Immature natural killer cell (primary cell): Measurements from ENCODE around the gene ZDHHC14. TPM values are rescaled to one million over a fixed set of nuclear protein-coding genes. Genes with fewer than 3 reads are reported as not detected.

Experiments
- DNase-seq, 3 donors: peaks; one replicate each; pipeline ENCODE4 v3.0.0; 2022; ENCODE audit warnings: mixed read lengths in 1 of 3
- H3K27ac Mint-ChIP-seq, 6 donors: one replicate each; pipeline ENCODE4 v1.8.0; 2020; ENCODE audit warnings: mixed read lengths in 6 of 6, mild to moderate bottlenecking in 5 of 6, inconsistent platforms in 4 of 6, moderate library complexity in 3 of 6
- H3K27me3 Mint-ChIP-seq, 3 donors: one replicate each; pipeline ENCODE4 v1.8.0; 2020 to 2021; ENCODE audit warnings: low read depth in 3 of 3, mild to moderate bottlenecking in 3 of 3, mixed read lengths in 3 of 3, moderate library complexity in 3 of 3, inconsistent platforms in 1 of 3
- H3K36me3 Mint-ChIP-seq, 3 donors: one replicate each; pipeline ENCODE4 v1.8.0; 2020; ENCODE audit warnings: mixed read lengths in 3 of 3, inconsistent platforms in 2 of 3, mild to moderate bottlenecking in 2 of 3
- H3K4me1 Mint-ChIP-seq, 2 donors: one replicate each; pipeline ENCODE4 v1.8.0; 2020; ENCODE audit warnings: inconsistent platforms in 2 of 2, mild to moderate bottlenecking in 2 of 2, mixed read lengths in 2 of 2, moderate library complexity in 1 of 2
- H3K4me3 Mint-ChIP-seq, 5 donors: one replicate each; pipeline ENCODE4 v1.8.0; 2020; ENCODE audit warnings: mild to moderate bottlenecking in 5 of 5, mixed read lengths in 5 of 5, inconsistent platforms in 3 of 5, moderate library complexity in 3 of 5
- H3K9me3 Mint-ChIP-seq, 6 donors: one replicate each; pipeline ENCODE4 v1.8.0; 2020; ENCODE audit warnings: mild to moderate bottlenecking in 6 of 6, mixed read lengths in 6 of 6, inconsistent platforms in 4 of 6, moderate library complexity in 3 of 6
- polyA plus RNA-seq, 3 donors: library from polyadenylated mRNA; unstranded; fragments of 300-500 nt; fragmentation: Illumina TruSeq; gene quantifications; one replicate each; pipeline ENCODE4 v1.2.3, GENCODE V29; 2021

ZDHHC14 gene
- polyA plus RNA-seq, 3 donors from 2014 or later: 3.1 to 4.2 (median 3.4) TPM

DNA sequence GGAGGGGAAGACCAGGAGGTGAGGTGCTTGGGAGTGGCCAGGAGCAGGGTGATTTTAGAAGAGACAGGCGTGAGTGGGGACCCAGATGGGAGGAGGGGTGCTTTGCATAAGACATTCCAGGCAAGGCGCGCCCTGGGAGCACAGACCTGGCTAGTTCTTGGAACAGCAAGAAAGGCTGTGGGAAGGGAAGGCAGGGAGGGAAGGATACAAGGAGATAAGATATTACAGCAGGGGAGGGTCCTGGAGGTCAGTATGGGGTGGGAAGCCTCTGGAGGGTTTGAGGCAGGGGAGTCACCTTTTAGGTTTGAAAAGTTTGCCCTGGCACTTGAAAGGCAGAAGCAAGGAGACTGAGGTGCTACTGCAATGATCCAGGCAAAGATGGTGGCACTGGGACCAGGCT lies 111.8 kb downstream of the ZDHHC14 start:
- H3K27ac Mint-ChIP-seq: peak overlapping the region in 1 of 6 donors; percentile 87
- H3K36me3 Mint-ChIP-seq: peaks cover 3 to 6% (median 4%) of the 10 kb centered on the region in 3 donors
- no peaks in the 10 kb centered on the region for H3K9me3 Mint-ChIP-seq
- H3K4me3 Mint-ChIP-seq: no peak overlapping the region
- peaks cover 17 to 34% of the 10 kb centered on the region in 2 donors for H3K4me1 Mint-ChIP-seq
- peaks cover 0 to 4% (median 0%) of the 10 kb centered on the region in 3 donors for H3K27me3 Mint-ChIP-seq
- no peak for DNase-seq

DNA sequence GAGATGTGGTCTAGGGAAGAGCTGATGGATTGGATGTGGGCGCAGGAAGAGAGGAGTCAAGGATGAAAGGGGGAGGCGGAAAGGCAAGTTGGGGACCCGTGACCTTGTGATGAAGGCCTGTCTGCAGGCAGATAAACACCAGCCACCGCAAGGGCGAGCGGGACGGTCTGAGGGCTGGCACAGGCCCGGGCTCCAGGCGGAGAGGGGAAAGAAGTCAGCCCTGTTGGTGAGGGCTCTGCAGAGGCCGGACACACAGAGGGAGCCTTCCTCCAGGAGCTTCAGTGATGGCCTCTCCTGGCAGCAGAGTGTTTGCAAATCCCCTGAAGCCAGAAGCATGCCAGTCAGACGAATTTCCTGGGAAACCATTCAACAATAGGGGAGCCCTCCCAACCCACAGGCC lies 112.2 kb downstream of the ZDHHC14 start:
- Mint-ChIP-seq H3K4me3 (no peak overlapping the region), H3K36me3 (peaks cover 4 to 6% (median 6%) of the 10 kb centered on the region in 3 donors), H3K4me1 (peaks cover 20 to 36% of the 10 kb centered on the region in 2 donors), H3K9me3 (no peaks in the 10 kb centered on the region), H3K27ac (peak overlapping the region in 1 of 6 donors; percentile 87), H3K27me3 (peaks cover 0 to 6% (median 0%) of the 10 kb centered on the region in 3 donors)
- no peak for DNase-seq

- H3K36me3 Mint-ChIP-seq: peaks cover 4 to 6% (median 6%) of the 10 kb centered on the region in 3 donors
- H3K9me3 Mint-ChIP-seq: no peaks in the 10 kb centered on the region
- H3K27me3 Mint-ChIP-seq: peaks cover 0 to 6% (median 0%) of the 10 kb centered on the region in 3 donors
- H3K27ac Mint-ChIP-seq: peak overlapping the region in 1 of 6 donors; percentile 42
- H3K4me1 Mint-ChIP-seq: peaks cover 21 to 36% of the 10 kb centered on the region in 2 donors
- no peak overlapping the region for H3K4me3 Mint-ChIP-seq
- no peak for DNase-seq
Measured at GRCh38 chr6:157493576-157493975, 112.6 kb downstream of the ZDHHC14 start.

DNA sequence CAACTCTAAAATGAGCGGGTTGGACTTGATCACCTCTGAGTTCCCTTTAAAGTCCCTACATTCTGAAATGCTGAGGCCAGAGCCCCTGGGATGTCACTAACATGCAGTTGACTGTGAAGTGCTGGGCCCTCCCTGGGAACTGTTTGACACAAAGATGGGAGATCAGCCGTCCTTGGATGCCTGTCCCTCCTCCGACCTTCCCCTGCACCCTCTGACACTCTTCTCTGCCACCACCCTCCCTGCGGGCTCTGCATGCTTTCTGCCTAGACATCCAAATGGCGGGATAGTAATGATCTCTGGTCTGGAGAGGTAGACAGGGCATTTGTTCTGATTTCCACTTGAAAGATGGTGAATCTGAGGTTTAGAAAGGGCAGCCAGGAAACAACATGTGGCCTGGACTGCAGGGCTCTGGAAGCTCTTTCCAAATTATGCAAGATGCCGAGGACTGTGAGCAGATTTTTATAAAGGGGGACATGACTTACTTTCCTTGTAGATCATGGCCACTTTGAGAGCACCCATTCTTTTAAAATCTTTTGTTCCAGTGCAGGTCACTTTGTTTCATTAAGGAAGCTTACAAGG lies 113.2 kb downstream of the ZDHHC14 start:
- Mint-ChIP-seq H3K4me3 (no peak overlapping the region), H3K27me3 (peaks cover 0 to 6% (median 0%) of the 10 kb centered on the region in 3 donors), H3K9me3 (no peaks in the 10 kb centered on the region), H3K27ac (peak overlapping the region in 1 of 6 donors; percentile 13), H3K4me1 (peaks cover 22 to 35% of the 10 kb centered on the region in 2 donors), H3K36me3 (peaks cover 4 to 6% (median 6%) of the 10 kb centered on the region in 3 donors)
- no peak for DNase-seq

DNA sequence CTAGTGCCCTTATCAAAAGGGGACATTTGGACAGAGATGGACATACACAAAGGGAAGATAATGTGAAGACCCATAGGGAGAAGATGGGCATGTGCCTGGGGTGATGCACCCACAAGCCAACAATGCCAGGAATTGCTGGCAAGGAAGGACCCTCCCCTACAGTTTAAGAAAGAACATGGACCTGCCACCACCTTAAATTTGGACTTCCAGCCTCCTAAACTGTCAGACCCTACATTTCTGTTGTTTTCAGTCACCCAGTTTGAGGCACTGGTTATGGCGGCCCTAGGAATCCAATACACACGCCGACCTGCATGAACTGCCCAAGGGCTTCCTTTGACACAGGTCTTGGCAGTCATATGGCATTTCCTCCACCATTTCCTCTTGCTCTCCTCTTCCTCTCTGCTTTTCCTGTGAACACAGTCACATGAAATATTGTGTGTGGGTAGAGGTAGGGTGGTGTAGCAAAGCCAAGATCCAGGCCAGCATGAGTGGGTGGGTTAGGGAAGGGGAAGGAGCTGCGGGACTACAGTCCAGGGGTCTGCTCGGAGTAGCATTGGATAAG lies 115.6 kb downstream of the ZDHHC14 start:
- H3K4me1 Mint-ChIP-seq: peaks cover 18 to 29% of the 10 kb centered on the region in 2 donors
- H3K9me3 Mint-ChIP-seq: no peaks in the 10 kb centered on the region
- H3K27ac Mint-ChIP-seq: peak overlapping the region in 3 of 6 donors; percentile 6 to 72 (median 64)
- H3K27me3 Mint-ChIP-seq: peaks cover 0 to 6% (median 0%) of the 10 kb centered on the region in 3 donors
- no peak overlapping the region for H3K4me3 Mint-ChIP-seq
- DNase-seq: no peak
- H3K36me3 Mint-ChIP-seq: peaks cover 4 to 6% (median 6%) of the 10 kb centered on the region in 3 donors

- Mint-ChIP-seq H3K4me1 (peaks cover 18 to 29% of the 10 kb centered on the region in 2 donors), H3K27ac (no peak overlapping the region), H3K9me3 (no peaks in the 10 kb centered on the region), H3K36me3 (peaks cover 4 to 6% (median 6%) of the 10 kb centered on the region in 3 donors), H3K4me3 (no peak overlapping the region), H3K27me3 (peaks cover 0 to 6% (median 0%) of the 10 kb centered on the region in 3 donors)
- DNase-seq: no peak
Measured at GRCh38 chr6:157497579-157497978, 116.6 kb downstream of the ZDHHC14 start.

DNA sequence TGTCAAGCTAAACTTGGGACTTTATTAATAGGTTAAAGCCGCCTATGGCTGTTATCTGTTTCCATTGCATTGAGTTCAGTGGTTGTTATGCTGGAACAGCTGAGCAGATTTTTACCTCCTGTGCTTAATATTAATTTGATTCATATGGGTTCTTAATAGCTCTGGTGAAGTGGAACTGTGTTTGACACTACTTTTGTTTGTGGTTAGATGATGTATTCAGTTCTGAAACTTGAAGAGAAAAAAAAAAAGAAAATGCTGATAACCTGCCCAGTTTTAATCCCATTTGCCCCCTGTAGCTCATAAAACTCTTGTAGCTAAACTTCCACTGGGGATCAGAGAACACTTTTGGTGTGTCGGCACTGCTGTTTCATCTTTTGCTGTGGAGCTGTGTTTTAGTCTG lies 117.8 kb downstream of the ZDHHC14 start:
- Mint-ChIP-seq H3K36me3 (peaks cover 4 to 12% (median 6%) of the 10 kb centered on the region in 3 donors), H3K4me3 (no peak overlapping the region), H3K27ac (peak overlapping the region in 1 of 6 donors; percentile 2), H3K4me1 (peaks cover 18 to 29% of the 10 kb centered on the region in 2 donors), H3K27me3 (peaks cover 0 to 6% (median 0%) of the 10 kb centered on the region in 3 donors), H3K9me3 (no peaks in the 10 kb centered on the region)
- DNase-seq: no peak

DNA sequence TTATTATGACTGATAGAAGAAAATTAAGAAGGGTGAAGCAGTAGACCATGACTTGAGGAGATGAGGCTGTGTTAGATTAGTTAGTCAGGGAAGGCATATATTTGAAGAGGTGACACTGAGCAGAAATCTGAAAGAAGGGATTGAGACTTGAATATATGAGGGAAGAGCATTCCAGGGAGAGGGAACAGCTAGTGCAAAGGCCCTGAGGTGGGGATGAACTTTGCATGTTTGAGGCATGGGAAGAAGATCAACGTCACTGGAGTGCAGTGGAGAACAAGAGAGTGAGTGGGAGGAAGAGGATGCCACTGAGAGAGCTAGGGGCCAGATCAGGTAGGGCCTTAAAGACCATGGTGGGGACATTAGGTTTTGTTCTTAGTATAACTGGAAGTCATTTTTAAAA lies 119.0 kb downstream of the ZDHHC14 start:
- Mint-ChIP-seq H3K36me3 (peaks cover 4 to 16% (median 8%) of the 10 kb centered on the region in 3 donors), H3K27me3 (peaks cover 0 to 6% (median 0%) of the 10 kb centered on the region in 3 donors), H3K4me3 (no peak overlapping the region), H3K9me3 (peaks cover 0 to 3% (median 2%) of the 10 kb centered on the region in 6 donors), H3K4me1 (peaks cover 18 to 29% of the 10 kb centered on the region in 2 donors), H3K27ac (peak overlapping the region in 2 of 6 donors; percentile 32 to 34)
- no peak for DNase-seq

DNA sequence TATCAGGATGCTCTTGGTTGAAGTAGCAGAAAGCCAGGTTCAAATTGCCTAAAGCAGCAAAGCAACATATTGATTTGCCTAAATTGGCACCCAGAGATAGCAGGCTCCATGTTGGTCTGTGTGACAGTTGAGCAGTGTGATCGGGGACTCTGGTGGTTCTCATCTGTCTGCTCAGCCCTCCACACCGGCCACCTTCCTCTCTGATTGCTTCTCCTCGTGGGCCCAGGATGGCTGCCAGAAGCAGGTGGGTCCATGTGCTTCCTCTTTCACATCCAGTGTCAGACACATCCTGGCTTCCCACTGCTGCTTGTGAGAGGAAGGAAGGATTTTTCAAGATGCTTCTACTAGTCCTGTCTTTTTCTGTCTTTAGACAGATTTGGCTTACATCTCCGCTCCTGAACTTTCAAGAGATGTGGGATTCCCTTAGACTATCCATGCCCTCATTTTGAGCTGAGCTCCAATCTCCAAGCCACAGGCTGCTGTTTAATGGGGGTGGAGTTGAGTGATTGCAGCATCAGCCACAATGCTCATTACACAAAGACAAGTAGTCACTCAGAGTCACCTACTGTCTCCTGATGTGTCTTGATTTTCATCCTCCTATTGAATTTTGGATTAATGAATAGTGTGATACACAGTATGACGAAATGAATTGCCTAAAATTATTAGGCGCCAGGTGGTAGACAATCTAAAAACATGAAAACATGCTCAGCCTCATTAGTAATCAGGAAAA lies 122.2 kb downstream of the ZDHHC14 start:
- Mint-ChIP-seq H3K27ac (no peak overlapping the region), H3K9me3 (peaks cover 0 to 24% (median 17%) of the 10 kb centered on the region in 6 donors), H3K4me1 (peaks cover 10 to 12% of the 10 kb centered on the region in 2 donors), H3K36me3 (peaks cover 14 to 25% (median 25%) of the 10 kb centered on the region in 3 donors), H3K4me3 (no peak overlapping the region), H3K27me3 (peaks cover 0 to 1% (median 0%) of the 10 kb centered on the region in 3 donors)
- no peak for DNase-seq

- no peak for DNase-seq
- Mint-ChIP-seq H3K27ac (no peak overlapping the region), H3K9me3 (peaks cover 0 to 24% (median 17%) of the 10 kb centered on the region in 6 donors), H3K27me3 (peaks cover 0 to 4% (median 0%) of the 10 kb centered on the region in 3 donors), H3K4me1 (peaks cover 8 to 14% of the 10 kb centered on the region in 2 donors), H3K36me3 (peaks cover 17 to 39% (median 29%) of the 10 kb centered on the region in 3 donors), H3K4me3 (no peak overlapping the region)
Measured at GRCh38 chr6:157505912-157506491, 125.0 kb downstream of the ZDHHC14 start.

DNA sequence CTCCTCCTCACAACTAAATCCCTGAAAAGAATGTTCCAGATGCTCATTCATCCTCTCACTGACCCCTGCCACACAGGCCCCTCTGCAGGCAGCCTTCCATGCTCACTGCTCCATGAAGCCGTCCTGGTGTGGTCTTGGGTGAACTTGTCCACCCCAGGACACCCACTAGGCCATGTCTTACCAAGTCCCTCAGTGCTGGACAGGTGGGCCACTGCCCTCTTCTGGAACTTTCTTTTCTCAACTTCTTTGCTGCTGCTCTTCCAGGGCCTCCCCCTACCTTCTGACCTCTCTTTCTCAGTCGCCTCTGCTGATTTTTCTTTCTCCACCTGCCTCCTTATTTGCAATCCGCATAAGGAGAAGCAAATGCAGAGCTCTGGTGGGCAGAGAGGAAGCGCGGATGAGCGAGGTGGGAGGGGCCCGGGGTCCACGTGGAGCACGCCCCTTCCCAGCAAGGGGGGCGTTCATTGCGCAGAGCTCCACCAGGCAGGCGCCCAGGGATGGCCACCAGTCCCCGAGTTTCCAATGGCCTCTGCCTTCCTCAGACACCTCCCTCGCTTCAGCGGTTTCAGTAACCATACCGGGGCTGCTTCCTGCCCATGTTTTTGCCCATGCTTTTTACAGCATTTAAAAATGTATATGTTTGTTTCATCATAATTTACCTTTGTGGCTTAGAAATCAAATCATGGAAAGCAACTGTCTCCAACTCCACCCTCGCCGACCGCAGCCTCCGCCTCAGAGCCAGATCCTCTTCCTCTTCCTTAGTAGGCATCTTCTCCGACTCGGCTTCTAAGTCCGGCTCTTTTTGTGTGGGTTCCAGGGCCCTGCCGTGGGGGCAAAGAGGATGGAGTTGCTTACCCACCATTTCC lies 129.6 kb downstream of the ZDHHC14 start:
- Mint-ChIP-seq H3K4me1 (peaks cover 19 to 27% of the 10 kb centered on the region in 2 donors), H3K27ac (peak overlapping the region in 5 of 6 donors; percentile 61 to 86 (median 81)), H3K4me3 (peak overlapping the region; percentile 83 to 93 (median 87)), H3K9me3 (peaks cover 0 to 16% (median 11%) of the 10 kb centered on the region in 6 donors), H3K36me3 (peaks cover 14 to 33% (median 14%) of the 10 kb centered on the region in 3 donors), H3K27me3 (peaks cover 0 to 4% (median 0%) of the 10 kb centered on the region in 3 donors)
- peak in 1 of 3 donors; percentile 30 for DNase-seq

GRCh38 chr6:157511682-157512381 lies 130.8 kb downstream of the ZDHHC14 start:
- peak overlapping the region in 1 of 5 donors; percentile 25 for H3K4me3 Mint-ChIP-seq
- DNase-seq: no peak
- H3K36me3 Mint-ChIP-seq: peaks cover 3 to 24% (median 6%) of the 10 kb centered on the region in 3 donors
- H3K4me1 Mint-ChIP-seq: peaks cover 27 to 40% of the 10 kb centered on the region in 2 donors
- H3K9me3 Mint-ChIP-seq: peaks cover 0 to 3% (median 2%) of the 10 kb centered on the region in 6 donors
- peaks cover 0 to 4% (median 0%) of the 10 kb centered on the region in 3 donors for H3K27me3 Mint-ChIP-seq
- no peak overlapping the region for H3K27ac Mint-ChIP-seq
